ENCODE results near the gene CCDC27. TPM values are rescaled to one million over a fixed set of nuclear protein-coding genes. Genes with fewer than 3 reads are reported as not detected.
A peak's percentile ranks its signal among the peaks of the same experiment; 100 is the strongest.

The CCDC27 gene
- total RNA-seq, 1 experiment from 2014 or later, result not detected

DNA sequence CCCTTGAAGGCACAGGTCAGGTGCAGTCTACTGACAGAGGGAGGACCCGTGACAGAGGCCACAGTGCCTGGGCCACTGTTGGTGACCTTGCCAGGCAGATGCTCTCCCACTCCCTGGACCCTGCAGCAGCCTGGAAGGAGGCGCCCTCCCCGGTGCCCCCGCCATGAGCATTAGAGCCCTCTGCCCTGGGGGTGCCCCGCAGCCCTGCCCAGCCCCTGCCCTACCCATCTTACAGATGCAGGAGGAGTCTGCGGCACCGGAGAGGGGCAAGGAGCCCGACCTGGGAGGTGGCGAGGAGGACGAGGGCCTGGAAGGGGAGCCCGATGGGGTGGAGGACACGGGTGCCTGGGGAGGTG is 10.6 kb downstream of the CCDC27 start:
- Histone ChIP-seq H3K4me1 (replicated peaks) (no peaks in the 10 kb centered on the region), H3K36me3 (no peaks in the 10 kb centered on the region), H3K4me3 (no peak overlapping the region), H3K9me3 (replicated peaks) (no peaks in the 10 kb centered on the region), H3K27ac (no peak overlapping the region), H3K27me3 (replicated peaks) (peaks cover 52% of the 10 kb centered on the region)
- no peak for DNase-seq (ENCODE audit: low read depth in 1 of 2, low spot score in 2 of 2)

DNA sequence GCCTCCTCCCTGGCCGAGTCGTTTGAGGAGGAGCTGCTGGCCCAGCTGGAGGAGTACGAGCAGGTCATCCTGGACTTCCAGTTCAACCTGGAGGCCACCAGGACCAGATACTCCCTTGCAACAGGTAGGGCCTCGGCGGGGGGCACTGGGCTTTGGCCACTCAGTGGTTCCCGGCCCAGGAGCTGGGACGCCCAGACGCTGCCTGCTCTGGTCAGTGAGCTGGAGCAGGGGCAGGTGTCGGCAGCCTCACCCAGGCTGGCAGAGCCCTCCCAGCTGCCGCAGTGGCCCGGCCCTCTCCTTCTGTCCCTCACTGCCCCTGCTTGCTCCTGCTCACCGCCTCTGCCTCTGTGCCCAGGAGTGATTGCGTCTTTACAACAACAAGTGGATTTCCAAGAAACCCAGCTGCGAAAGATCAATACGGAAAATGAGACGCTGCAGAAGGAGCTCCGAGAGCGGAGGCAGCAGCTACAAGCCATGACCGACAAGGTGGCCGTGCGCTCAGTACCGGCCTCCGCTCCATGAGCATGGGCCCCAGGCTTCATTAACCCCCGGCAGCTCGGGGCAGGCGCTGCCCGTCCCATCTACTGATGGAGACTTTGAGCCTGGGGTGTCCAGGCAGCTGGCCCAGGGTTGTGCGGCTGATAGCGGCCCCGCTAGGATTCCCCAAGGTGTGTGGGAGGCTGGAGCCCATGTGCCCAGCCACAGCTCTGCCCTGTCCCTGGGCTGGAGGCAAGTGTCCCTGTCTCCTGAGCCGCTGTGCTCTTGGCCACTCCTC is 11.3 kb downstream of the CCDC27 start:
- H3K27me3 ChIP-seq (replicated peaks), result peaks cover 52% of the 10 kb centered on the region
- DNase-seq (ENCODE audit: low read depth in 1 of 2, low spot score in 2 of 2), result no peak
- no peaks in the 10 kb centered on the region for H3K36me3 ChIP-seq
- H3K27ac ChIP-seq, result no peak overlapping the region
- H3K4me1 ChIP-seq (replicated peaks), result no peaks in the 10 kb centered on the region
- no peak overlapping the region for H3K4me3 ChIP-seq
- H3K9me3 ChIP-seq (replicated peaks), result no peaks in the 10 kb centered on the region

DNA sequence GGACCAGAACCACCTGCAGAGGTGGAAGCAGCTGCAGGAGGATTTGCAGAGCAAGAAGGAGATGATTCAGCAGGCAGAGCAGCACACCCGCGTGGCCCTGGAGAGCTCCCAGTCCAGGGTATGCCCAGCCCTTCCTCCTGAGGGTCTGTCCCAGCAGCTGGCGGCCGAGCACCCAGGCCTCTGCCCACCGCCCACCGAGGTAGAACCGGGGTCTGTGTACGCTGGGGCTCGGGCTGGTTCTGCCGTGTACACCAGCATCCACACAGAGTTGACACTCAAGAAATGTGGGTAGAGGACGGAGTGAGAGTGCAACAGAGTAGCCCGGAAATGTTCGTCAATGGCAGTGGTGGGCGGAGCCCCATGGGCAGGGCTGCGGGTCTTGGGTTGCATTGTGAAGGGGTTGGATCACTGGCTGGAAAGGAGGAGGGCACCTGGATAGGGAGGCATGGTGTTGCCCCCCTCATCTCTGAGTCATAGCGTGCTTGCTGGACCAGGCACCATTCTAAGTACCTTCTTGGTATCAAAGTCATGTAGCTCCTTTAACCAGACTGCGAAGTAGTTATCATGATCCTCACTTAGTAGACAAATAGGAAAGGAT is 15.2 kb downstream of the CCDC27 start:
- peaks cover 41% of the 10 kb centered on the region for H3K27me3 ChIP-seq (replicated peaks)
- no peak for DNase-seq (ENCODE audit: low read depth in 1 of 2, low spot score in 2 of 2)
- H3K36me3 ChIP-seq, result no peaks in the 10 kb centered on the region

DNA sequence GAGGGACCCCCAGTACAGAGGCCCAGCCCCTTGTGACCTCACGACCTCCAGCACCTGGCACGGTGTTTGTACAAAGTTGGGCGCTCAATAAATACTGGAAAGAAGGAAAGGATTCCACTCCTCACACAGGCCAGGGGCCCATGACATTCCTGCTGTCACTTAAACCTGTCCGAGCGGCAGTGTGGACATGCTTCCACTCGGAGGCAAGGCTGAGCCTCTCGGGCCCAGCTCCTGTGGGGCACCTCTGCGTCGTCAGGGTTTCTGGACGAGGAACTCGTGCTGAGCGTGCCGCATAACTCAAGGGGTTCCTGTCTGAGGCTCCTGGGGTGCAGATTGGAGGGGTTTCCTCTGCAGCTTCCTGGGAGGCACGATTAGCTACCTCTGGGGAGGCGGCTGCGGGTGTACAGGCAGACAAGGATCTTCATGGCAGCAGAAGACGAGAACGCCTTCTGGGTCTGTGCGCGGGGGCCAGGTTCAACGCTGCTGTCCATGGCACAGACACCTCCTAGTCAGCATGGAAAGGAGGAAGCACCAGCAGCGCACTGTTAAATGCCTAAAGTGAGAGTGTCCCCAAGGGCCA is 16.7 kb downstream of the CCDC27 start:
- peaks cover 26% of the 10 kb centered on the region for H3K27me3 ChIP-seq (replicated peaks)
- no peaks in the 10 kb centered on the region for H3K9me3 ChIP-seq (replicated peaks)
- no peak for DNase-seq (ENCODE audit: low read depth in 1 of 2, low spot score in 2 of 2)
- no peak overlapping the region for H3K27ac ChIP-seq
- H3K4me3 ChIP-seq, result no peak overlapping the region
- H3K4me1 ChIP-seq (replicated peaks), result peaks cover 5% of the 10 kb centered on the region
- no peaks in the 10 kb centered on the region for H3K36me3 ChIP-seq

More for the DNA sequence above, 15.2 kb downstream of the CCDC27 start:
- Histone ChIP-seq H3K27ac (no peak overlapping the region), H3K9me3 (replicated peaks) (no peaks in the 10 kb centered on the region), H3K4me3 (no peak overlapping the region), H3K4me1 (replicated peaks) (peaks cover 5% of the 10 kb centered on the region)

DNA sequence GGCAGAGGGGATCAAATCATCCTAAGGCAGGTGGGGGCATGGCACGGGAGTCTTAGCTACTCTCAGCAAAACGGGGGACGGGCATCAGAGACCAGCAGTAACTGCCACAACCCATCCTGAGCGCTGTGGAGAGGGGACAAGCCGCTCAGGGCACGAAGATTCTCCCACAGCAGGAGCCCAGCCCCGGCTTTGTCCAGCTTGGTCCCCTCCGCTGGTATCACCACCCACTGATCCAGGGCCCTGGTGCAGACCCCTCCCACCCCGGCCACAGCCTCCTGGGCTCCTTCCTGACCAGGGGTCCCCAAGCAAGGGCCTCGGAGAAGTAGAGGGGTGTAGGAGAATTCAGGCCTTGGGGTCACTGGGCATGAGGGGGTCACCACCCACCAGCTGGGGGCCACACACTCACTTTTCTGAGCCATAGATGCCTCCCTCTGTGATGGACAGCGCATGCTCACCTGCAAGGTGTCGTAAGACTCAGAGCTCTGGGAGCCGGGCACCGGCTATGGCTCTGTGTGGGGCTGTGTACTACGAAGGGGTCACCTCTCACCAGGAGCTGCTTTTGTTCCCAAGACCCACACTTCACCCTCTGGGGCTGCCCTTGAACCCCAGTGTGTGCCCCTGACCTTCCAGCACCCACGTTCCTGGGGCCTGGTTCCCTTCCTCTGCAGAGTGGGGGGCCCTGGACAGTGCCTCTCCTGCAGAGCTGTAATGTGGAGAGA is 18.0 kb downstream of the CCDC27 start:
- Histone ChIP-seq H3K27ac (no peak overlapping the region), H3K4me3 (no peak overlapping the region), H3K27me3 (replicated peaks) (peaks cover 15% of the 10 kb centered on the region), H3K9me3 (replicated peaks) (no peaks in the 10 kb centered on the region), H3K36me3 (no peaks in the 10 kb centered on the region), H3K4me1 (replicated peaks) (peaks cover 5% of the 10 kb centered on the region)
- DNase-seq (ENCODE audit: low read depth in 1 of 2, low spot score in 2 of 2), result no peak

DNA sequence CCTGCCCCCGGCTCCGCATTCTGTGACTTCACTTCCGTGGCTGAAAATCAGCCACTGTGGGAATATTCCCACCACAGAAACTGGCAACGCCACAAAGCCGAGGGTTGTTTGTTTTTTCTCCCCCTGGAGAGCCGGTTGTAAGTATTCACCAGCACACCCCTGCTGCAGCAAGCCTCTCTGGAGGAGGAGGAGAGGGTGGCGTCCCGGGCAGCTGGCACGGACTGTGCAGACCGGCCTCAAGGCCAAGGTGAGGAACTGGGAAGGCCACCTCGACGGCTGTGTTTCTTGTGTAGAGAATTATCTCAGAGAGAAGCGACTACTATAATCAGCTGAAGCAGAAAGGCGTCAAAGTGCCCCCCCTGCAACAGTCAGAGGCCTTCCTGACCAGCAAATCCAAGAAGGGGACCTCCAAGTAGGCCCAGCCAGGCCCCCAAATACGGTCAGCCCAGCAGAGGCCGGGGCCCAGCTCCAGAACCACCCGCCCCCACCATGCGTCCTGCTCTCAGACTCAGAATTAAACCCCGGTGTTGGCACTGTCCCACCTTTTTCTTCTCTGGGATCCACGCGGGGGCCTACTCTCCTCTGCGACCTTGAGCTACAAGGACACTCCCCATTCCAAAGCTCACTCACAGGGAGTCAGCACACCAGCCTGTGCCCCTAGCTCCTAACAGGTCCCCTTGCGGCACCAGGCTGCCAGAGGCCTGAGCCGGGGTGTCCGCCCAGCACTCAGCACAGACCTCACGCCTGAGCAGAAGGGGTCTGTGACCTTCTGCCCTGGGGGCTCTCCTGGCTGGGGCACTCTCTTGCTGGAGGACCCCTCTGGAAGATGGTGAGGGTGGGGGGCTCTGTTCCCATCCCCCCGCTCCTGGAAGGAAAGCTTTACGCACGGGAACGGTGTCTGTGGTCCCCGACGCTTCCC is 19.1 kb downstream of the CCDC27 start:
- H3K36me3 ChIP-seq, result no peaks in the 10 kb centered on the region
- H3K27ac ChIP-seq, result no peak overlapping the region
- H3K9me3 ChIP-seq (replicated peaks), result no peaks in the 10 kb centered on the region
- peaks cover 13% of the 10 kb centered on the region for H3K4me1 ChIP-seq (replicated peaks)
- DNase-seq (ENCODE audit: low read depth in 1 of 2, low spot score in 2 of 2), result no peak
- peak overlapping the region; percentile 37 for H3K4me3 ChIP-seq
- peaks cover 7% of the 10 kb centered on the region for H3K27me3 ChIP-seq (replicated peaks)

DNA sequence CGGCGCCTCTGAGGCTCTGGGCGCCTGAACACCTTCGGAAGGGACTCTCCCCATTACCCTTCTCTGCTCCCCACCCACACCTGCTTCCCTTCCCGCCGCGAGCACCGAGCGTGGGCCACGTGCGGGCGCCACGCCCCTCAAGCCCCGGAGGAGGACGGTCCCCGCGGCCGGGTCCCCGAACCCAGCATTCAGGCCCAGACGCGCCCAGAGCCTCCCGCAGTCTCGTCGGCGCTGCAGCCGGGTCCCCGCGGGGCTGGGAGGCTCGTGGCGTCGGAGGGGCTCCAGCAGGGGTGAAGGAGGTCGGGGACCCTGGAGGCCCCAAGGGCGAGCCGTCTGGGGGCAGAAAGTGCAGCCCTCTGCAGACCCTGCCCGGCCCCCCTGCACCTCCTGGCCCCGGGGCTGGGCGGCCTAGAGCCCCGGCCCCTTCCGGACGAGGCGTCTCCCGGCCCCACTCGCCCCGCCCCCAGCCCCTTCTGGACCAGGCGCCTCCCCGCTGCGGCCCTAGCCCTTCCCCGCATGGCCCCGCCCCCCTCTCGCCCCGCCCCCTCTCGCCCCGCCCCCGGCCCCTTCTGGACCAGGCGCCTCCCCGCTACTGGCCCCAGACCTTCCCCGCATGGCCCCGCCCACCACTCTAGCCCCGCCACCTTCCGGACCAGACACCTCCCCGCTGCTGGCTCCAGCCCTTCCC is 19.9 kb downstream of the CCDC27 start:
- peaks cover 7% of the 10 kb centered on the region for H3K27me3 ChIP-seq (replicated peaks)
- no peaks in the 10 kb centered on the region for H3K36me3 ChIP-seq
- H3K27ac ChIP-seq, result no peak overlapping the region
- peak in 1 of 2 experiments; percentile 80 for DNase-seq (ENCODE audit: low read depth in 1 of 2, low spot score in 2 of 2)
- H3K4me3 ChIP-seq, result peak overlapping the region; percentile 37
- peaks cover 13% of the 10 kb centered on the region for H3K4me1 ChIP-seq (replicated peaks)
- H3K9me3 ChIP-seq (replicated peaks), result no peaks in the 10 kb centered on the region

DNA sequence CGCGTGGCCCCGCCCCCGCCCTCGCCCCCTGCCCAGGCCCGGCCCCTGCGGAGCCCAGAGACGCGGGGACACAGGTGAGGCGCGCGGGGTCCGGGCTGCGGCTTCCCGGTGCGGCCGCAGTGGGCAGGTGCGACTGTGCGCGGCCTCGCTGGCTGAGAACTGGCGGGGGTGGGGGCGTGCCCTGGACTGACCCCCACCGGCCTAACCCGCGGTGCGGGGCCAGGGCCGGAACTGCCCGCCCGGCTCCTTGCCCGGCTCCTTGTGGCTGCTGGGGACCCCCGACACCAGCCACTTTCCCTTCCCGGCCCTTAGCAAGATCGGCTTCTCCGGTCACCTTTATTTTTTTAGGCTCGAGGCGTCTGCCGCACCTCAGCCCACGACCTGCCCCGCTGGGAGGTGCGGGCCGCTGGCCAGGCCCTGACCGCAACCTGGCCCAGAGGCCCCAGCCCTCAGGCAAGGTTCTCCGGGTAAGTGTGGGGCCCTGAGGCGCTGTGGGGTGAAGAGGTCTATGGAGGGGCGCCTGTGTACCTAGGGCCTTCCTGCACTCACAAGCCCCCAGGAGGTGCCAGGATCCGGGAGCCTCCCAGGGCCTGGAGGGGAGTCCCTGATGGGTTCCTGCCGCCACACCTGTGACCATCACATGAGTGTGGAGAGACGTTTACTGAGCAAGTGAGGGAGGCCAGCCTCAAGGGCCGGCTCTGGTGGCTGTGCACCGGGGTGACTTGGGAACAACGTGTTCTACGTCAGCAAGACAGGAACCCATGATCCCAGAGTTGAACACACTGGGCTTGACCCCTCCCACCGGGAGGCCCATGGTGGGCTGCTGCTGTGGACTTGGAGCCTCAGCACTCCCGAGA is 20.7 kb downstream of the CCDC27 start, which contains the start of gene SMIM1:
Gene SMIM1, plus strand, starts transcription at position 35 of the 857 bp plus-strand sequence. CDS start 2,625 bp downstream, outside the sequence.
- H3K9me3 ChIP-seq (replicated peaks), result no peaks in the 10 kb centered on the region
- no peaks in the 10 kb centered on the region for H3K36me3 ChIP-seq
- no peak for DNase-seq (ENCODE audit: low read depth in 1 of 2, low spot score in 2 of 2)
- peaks cover 13% of the 10 kb centered on the region for H3K4me1 ChIP-seq (replicated peaks)
- H3K4me3 ChIP-seq, result peak within 1 kb of the TSS; percentile 37
- H3K27me3 ChIP-seq (replicated peaks), result peaks cover 7% of the 10 kb centered on the region
- no peak within 1 kb of the TSS for H3K27ac ChIP-seq

DNA sequence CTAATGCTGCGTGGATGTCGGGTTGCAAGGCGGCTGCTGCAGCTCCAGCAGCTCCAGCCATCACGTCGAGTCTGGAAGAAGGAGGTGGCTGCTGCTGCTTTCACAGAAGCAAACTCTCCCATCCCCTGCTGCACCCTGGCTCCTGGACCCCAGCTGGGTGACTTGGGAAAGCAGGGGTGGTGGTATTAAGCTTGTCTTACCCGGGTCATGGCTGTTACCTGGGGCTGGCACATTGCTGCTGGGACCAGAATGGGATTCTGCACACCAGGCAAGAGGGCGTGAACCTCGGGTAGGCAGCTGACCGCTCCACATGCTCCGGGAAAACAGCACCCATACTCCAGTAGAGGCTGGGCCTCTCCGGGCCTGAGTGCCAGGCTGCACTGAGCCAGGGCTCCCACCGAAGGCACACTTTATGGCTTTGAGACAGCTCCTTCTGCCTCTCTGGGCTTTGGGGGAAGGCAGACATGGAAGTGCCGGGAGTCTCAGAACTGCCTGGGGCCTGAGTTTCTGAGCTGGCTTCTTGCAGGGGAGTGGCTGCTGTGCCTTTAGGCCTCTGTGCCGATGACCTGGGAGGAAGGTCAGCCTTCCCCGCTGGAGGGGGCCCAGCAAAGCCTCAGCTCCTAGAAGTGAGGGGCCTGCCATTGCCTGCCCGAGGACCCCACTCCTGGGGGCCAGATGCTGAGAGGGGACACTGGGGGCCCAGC is 21.5 kb downstream of the CCDC27 start:
- Histone ChIP-seq H3K36me3 (peaks cover 3% of the 10 kb centered on the region; the same call in 1 of the 2 replicates), H3K27ac (no peak overlapping the region), H3K27me3 (replicated peaks) (peaks cover 7% of the 10 kb centered on the region), H3K4me3 (no peak overlapping the region), H3K4me1 (replicated peaks) (peaks cover 13% of the 10 kb centered on the region), H3K9me3 (replicated peaks) (no peaks in the 10 kb centered on the region)
- DNase-seq (ENCODE audit: low read depth in 1 of 2, low spot score in 2 of 2), result no peak

DNA sequence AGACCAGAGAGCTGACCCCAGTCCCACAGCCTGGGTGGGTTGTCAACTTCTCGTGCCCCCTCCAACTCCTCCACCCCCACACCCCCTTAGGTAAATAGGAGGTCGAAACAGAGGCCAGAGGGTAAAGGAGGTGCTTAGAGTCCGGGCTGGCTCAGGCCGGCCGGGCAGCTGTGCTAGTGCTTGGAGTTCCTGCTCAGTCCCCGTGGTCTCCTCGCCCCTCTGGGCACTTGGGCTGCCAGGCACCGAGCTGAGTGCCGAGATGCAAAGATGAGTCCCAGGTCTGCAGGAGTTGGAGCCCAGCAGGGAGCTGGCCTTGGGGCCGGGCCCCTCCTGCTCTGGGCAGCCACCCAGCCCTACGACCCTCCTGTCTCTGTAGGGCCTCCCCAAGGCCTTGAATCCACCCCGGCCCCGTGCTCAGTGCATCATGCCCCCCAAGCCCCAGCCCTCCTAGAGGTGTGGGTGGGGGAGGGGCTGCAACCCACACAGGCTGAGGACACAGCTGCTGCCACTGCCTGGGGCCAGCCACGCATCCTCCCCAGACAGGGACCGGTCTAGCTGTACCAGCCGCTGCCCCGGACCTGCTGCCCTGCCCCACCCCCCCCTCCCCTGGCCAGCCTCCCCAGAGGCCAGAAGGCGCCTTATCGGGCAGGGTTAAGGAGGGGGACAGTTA is 22.2 kb downstream of the CCDC27 start:
- Histone ChIP-seq H3K27me3 (replicated peaks) (peaks cover 7% of the 10 kb centered on the region), H3K27ac (no peak overlapping the region), H3K4me3 (no peak overlapping the region), H3K9me3 (replicated peaks) (no peaks in the 10 kb centered on the region), H3K4me1 (replicated peaks) (peaks cover 13% of the 10 kb centered on the region), H3K36me3 (peaks cover 10% of the 10 kb centered on the region)
- no peak for DNase-seq (ENCODE audit: low read depth in 1 of 2, low spot score in 2 of 2)

DNA sequence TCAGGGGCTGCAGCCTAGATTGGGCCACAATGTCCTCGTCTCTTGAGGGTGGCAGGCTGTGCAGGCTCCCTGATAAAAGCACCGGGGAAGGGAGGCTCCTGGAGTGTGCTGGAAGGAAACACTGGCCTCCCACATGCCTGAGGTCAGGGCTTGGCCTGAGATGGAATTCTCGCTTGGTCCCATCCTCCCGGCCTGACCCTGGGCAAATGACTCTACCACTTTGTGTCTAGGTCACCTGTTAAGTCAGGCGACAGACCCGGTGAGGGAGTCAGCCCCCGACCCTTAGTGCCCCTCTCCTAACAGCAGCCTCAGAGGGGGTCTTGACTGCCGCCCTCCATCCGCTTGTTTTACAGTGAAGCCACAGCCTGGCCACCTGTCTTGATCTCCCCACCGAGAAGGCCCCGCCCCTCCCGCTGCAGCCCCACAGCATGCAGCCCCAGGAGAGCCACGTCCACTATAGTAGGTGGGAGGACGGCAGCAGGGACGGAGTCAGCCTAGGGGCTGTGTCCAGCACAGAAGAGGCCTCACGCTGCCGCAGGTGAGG is 22.8 kb downstream of the CCDC27 start:
- Histone ChIP-seq H3K4me3 (no peak overlapping the region), H3K27ac (no peak overlapping the region), H3K27me3 (replicated peaks) (peaks cover 7% of the 10 kb centered on the region), H3K36me3 (peaks cover 16% of the 10 kb centered on the region), H3K4me1 (replicated peaks) (peaks cover 13% of the 10 kb centered on the region), H3K9me3 (replicated peaks) (no peaks in the 10 kb centered on the region)
- no peak for DNase-seq (ENCODE audit: low read depth in 1 of 2, low spot score in 2 of 2)

All from SJSA1 (cell line).